Measurements from ENCODE around the gene ZMYND8.

The ZMYND8 gene

GRCh38 chr20:47317127-47317895 is 39.2 kb downstream of the ZMYND8 start:
- H2AFZ ChIP-seq (ENCODE audit: low read depth, low read length): no peak overlapping the region
- peak overlapping the region; percentile 94 to 98 for H3K4ac ChIP-seq (ENCODE audit: low read depth in 1 of 2, low read length in 2 of 2)
- no peak overlapping the region for H3K4me2 ChIP-seq (ENCODE audit: low read length, poor library complexity, severe bottlenecking)
- peak overlapping the region in 1 of 2 experiments; percentile 39 for H3K4me3 ChIP-seq (ENCODE audit: insufficient read depth in 1 of 2, low read depth in 1 of 2, low read length in 2 of 2)
- peak overlapping the region; percentile 97 for H3K27ac ChIP-seq (ENCODE audit: low read length, poor library complexity, severe bottlenecking)
- peak overlapping the region; percentile 98 to 99 for H2BK12ac ChIP-seq (ENCODE audit: low read length in 2 of 2)
- H3K27me3 ChIP-seq (ENCODE audit: control insufficient read depth in 1 of 2, insufficient read depth in 1 of 2, low read length in 2 of 2): no peaks in the 10 kb centered on the region
- peaks cover 39% of the 10 kb centered on the region for H3K4me1 ChIP-seq (ENCODE audit: control insufficient read depth, insufficient read depth, low read depth, low read length)
- DNase-seq: peak; percentile 99
- peak overlapping the region; percentile 99 for H2BK120ac ChIP-seq (ENCODE audit: low read depth, low read length)
- peak overlapping the region; percentile 88 for H2BK5ac ChIP-seq (ENCODE audit: low read depth, low read length, poor library complexity, severe bottlenecking)
- 6% methylated on average over 13 of the region's 13 CpGs for WGBS
- H2BK15ac ChIP-seq (ENCODE audit: low read depth, poor library complexity, severe bottlenecking): no peak overlapping the region
- H2AK5ac ChIP-seq (ENCODE audit: low read length, severe bottlenecking): peak overlapping the region; percentile 100
- peak overlapping the region; percentile 99 for H4K91ac ChIP-seq (ENCODE audit: low read length)
- peak overlapping the region in 1 of 2 experiments; percentile 95 for H3K23ac ChIP-seq (ENCODE audit: low read length in 2 of 2)
- H3K14ac ChIP-seq (ENCODE audit: low read length in 2 of 2): peak overlapping the region in 1 of 2 experiments; percentile 89
- H3K9ac ChIP-seq (ENCODE audit: low read length): peak overlapping the region; percentile 96
- H3K18ac ChIP-seq (ENCODE audit: low read depth in 1 of 2, low read length in 2 of 2): peak overlapping the region; percentile 65 to 99
- no peaks in the 10 kb centered on the region for H3K9me3 ChIP-seq (ENCODE audit: control insufficient read depth, low read length)
- peak overlapping the region; percentile 96 for H4K8ac ChIP-seq (ENCODE audit: low read length)
- H3K36me3 ChIP-seq (ENCODE audit: control insufficient read depth in 1 of 2, insufficient read depth in 2 of 2, low read depth in 1 of 2, low read length in 2 of 2): peaks cover 0 to 1% of the 10 kb centered on the region in 2 experiments
- peaks cover 3% of the 10 kb centered on the region for H3K79me1 ChIP-seq (replicated peaks; ENCODE audit: low read length, poor library complexity, severe bottlenecking)

GRCh38 chr20:47316776-47317126 is 39.7 kb downstream of the ZMYND8 start:
- peak overlapping the region; percentile 100 for H2AK5ac ChIP-seq (ENCODE audit: low read length, severe bottlenecking)
- peaks cover 39% of the 10 kb centered on the region for H3K4me1 ChIP-seq (ENCODE audit: control insufficient read depth, insufficient read depth, low read depth, low read length)
- peak overlapping the region; percentile 96 for H3K9ac ChIP-seq (ENCODE audit: low read length)
- H3K36me3 ChIP-seq (ENCODE audit: control insufficient read depth in 1 of 2, insufficient read depth in 2 of 2, low read depth in 1 of 2, low read length in 2 of 2): peaks cover 0 to 6% of the 10 kb centered on the region in 2 experiments
- H3K9me3 ChIP-seq (ENCODE audit: control insufficient read depth, low read length): no peaks in the 10 kb centered on the region
- peak overlapping the region; percentile 88 for H2BK5ac ChIP-seq (ENCODE audit: low read depth, low read length, poor library complexity, severe bottlenecking)
- peak overlapping the region; percentile 96 to 99 for H2BK12ac ChIP-seq (ENCODE audit: low read length in 2 of 2)
- H2AFZ ChIP-seq (ENCODE audit: low read depth, low read length): no peak overlapping the region
- peak overlapping the region; percentile 99 for H4K91ac ChIP-seq (ENCODE audit: low read length)
- WGBS: 79% methylated on average over 2 of the region's 3 CpGs
- H3K4me2 ChIP-seq (ENCODE audit: low read length, poor library complexity, severe bottlenecking): no peak overlapping the region
- H2BK15ac ChIP-seq (ENCODE audit: low read depth, poor library complexity, severe bottlenecking): peak overlapping the region; percentile 94
- peak overlapping the region; percentile 65 to 99 for H3K18ac ChIP-seq (ENCODE audit: low read depth in 1 of 2, low read length in 2 of 2)
- no peak overlapping the region for H3K4me3 ChIP-seq (ENCODE audit: insufficient read depth in 1 of 2, low read depth in 1 of 2, low read length in 2 of 2)
- no peak for DNase-seq
- H3K27ac ChIP-seq (ENCODE audit: low read length, poor library complexity, severe bottlenecking): peak overlapping the region; percentile 97
- H4K8ac ChIP-seq (ENCODE audit: low read length): peak overlapping the region; percentile 89
- H3K23ac ChIP-seq (ENCODE audit: low read length in 2 of 2): peak overlapping the region in 1 of 2 experiments; percentile 9
- H3K14ac ChIP-seq (ENCODE audit: low read length in 2 of 2): peak overlapping the region in 1 of 2 experiments; percentile 84
- H3K79me1 ChIP-seq (replicated peaks; ENCODE audit: low read length, poor library complexity, severe bottlenecking): peaks cover 7% of the 10 kb centered on the region
- peak overlapping the region; percentile 99 for H2BK120ac ChIP-seq (ENCODE audit: low read depth, low read length)
- peak overlapping the region; percentile 94 to 98 for H3K4ac ChIP-seq (ENCODE audit: low read depth in 1 of 2, low read length in 2 of 2)
- no peaks in the 10 kb centered on the region for H3K27me3 ChIP-seq (ENCODE audit: control insufficient read depth in 1 of 2, insufficient read depth in 1 of 2, low read length in 2 of 2)

GRCh38 chr20:47315339-47316056 is 41.0 kb downstream of the ZMYND8 start:
- H3K4me2 ChIP-seq (ENCODE audit: low read length, poor library complexity, severe bottlenecking): no peak overlapping the region

More at GRCh38 chr20:47315339-47316056, 41.0 kb downstream of the ZMYND8 start:
- peaks cover 11% of the 10 kb centered on the region for H3K79me1 ChIP-seq (replicated peaks; ENCODE audit: low read length, poor library complexity, severe bottlenecking)
- H2BK12ac ChIP-seq (ENCODE audit: low read length in 2 of 2): peak overlapping the region; percentile 45 to 49
- no peak overlapping the region for H3K23ac ChIP-seq (ENCODE audit: low read length in 2 of 2)
- H2AFZ ChIP-seq (ENCODE audit: low read depth, low read length): no peak overlapping the region
- H2AK5ac ChIP-seq (ENCODE audit: low read length, severe bottlenecking): peak overlapping the region; percentile 84
- peak overlapping the region; percentile 78 for H2BK5ac ChIP-seq (ENCODE audit: low read depth, low read length, poor library complexity, severe bottlenecking)
- no peak overlapping the region for H2BK15ac ChIP-seq (ENCODE audit: low read depth, poor library complexity, severe bottlenecking)
- H3K36me3 ChIP-seq (ENCODE audit: control insufficient read depth in 1 of 2, insufficient read depth in 2 of 2, low read depth in 1 of 2, low read length in 2 of 2): peaks cover 3 to 10% of the 10 kb centered on the region in 2 experiments
- DNase-seq: peak; percentile 93
- H3K14ac ChIP-seq (ENCODE audit: low read length in 2 of 2): peak overlapping the region in 1 of 2 experiments; percentile 37
- no peaks in the 10 kb centered on the region for H3K9me3 ChIP-seq (ENCODE audit: control insufficient read depth, low read length)
- peaks cover 35% of the 10 kb centered on the region for H3K4me1 ChIP-seq (ENCODE audit: control insufficient read depth, insufficient read depth, low read depth, low read length)
- H3K4ac ChIP-seq (ENCODE audit: low read depth in 1 of 2, low read length in 2 of 2): peak overlapping the region; percentile 85 to 93
- peak overlapping the region in 1 of 2 experiments; percentile 40 for H3K4me3 ChIP-seq (ENCODE audit: insufficient read depth in 1 of 2, low read depth in 1 of 2, low read length in 2 of 2)
- peak overlapping the region; percentile 83 for H4K91ac ChIP-seq (ENCODE audit: low read length)
- H3K9ac ChIP-seq (ENCODE audit: low read length): peak overlapping the region; percentile 81
- peak overlapping the region; percentile 82 to 85 for H3K18ac ChIP-seq (ENCODE audit: low read depth in 1 of 2, low read length in 2 of 2)
- WGBS: 3% methylated on average over 6 of the region's 10 CpGs
- H3K27ac ChIP-seq (ENCODE audit: low read length, poor library complexity, severe bottlenecking): peak overlapping the region; percentile 71
- no peak overlapping the region for H4K8ac ChIP-seq (ENCODE audit: low read length)
- H3K27me3 ChIP-seq (ENCODE audit: control insufficient read depth in 1 of 2, insufficient read depth in 1 of 2, low read length in 2 of 2): no peaks in the 10 kb centered on the region
- peak overlapping the region; percentile 78 for H2BK120ac ChIP-seq (ENCODE audit: low read depth, low read length)

All from mesenchymal stem cell (in vitro differentiated cells and primary cell).